Measurements from ENCODE around the gene EPC2.

DNA sequence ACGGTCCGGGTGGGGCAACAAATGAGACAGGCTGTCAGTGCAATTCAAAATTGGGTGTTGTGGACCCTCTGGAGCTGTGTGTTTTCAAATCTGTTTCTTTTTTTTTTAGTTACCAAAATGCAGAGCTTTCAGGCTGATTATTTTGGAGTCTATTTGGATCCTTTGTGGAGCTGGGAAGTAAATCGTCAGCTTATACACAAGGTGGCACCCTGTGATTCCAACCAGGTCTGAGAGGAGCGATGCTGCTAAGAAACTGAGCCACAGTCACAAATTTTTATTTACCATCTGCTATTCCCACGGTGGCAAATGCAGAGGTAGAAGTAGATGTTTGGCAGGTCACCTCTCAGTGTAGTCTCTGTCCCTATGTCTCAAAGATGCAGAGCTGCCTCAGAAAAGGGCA lies 3.8 kb upstream of the EPC2 start:
- TF ChIP-seq SP1 (IDR thresholded peaks at IDR 0.05) (no peak), SUZ12 (IDR thresholded peaks at IDR 0.05) (no peak)
